ENCODE measurements around the gene MTO1.
A peak's percentile ranks its signal among the peaks of the same experiment; 100 is the strongest.
"Not testable (repeated sequence)": the region's sequence is repeated elsewhere in the genome, so short reads cannot be mapped to it uniquely, and the experiment has no call there.

Gene MTO1

DNA sequence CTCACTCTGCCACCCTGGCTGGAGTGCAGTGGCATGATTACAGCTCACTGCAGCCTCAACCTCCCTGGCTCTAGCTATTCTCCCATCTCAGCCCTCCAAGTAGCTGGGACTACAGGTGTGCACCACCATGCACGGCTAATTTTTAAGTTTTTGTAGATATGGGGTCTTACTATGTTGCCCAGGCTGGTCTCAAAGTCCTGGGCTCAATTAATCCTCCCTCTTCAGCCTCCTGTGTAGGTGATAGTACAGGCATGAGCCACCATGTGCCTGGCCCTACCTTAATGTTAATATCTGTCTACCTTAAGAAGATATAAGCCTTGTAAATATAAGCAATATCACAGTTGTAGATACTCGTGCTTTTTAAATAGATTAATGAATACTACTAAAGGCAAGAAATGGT lies 42.6 kb downstream of the MTO1 start:
- no peak for DNase-seq

- DNase-seq: no peak
These were observed 43.6 kb downstream of the MTO1 start for GRCh38 chr6:73505142-73505541.

- not testable (repeated sequence) for DNase-seq
These were observed 44.2 kb downstream of the MTO1 start for GRCh38 chr6:73505705-73506104.

GRCh38 chr6:73506246-73506645 lies 44.7 kb downstream of the MTO1 start:
- no peak for DNase-seq

GRCh38 chr6:73508776-73509175 lies 47.2 kb downstream of the MTO1 start:
- DNase-seq: no peak

GRCh38 chr6:73509851-73510250 lies 48.3 kb downstream of the MTO1 start:
- no peak for DNase-seq

DNA sequence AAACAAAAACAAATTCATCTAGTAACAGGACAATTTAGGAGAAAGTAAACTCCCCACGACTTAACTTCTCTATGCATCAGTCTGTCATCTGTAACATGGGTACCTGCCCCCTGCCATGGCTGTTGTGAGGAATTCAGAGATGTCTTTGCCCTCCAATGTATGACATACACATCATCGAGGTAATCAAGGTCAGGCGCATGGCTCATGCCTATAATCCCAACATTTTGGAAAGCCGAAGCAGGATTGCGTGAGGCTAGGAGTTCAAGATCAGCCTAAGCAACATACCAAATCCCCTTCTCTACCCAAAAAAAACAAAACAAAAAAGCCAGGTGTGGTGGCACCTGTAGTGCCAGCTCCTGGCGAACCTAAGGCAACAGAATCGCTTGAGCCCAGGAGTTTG lies 50.3 kb downstream of the MTO1 start:
- no peak for DNase-seq

GRCh38 chr6:73513496-73513854 lies 51.9 kb downstream of the MTO1 start:
- DNase-seq: no peak

GRCh38 chr6:73514746-73515110 lies 53.2 kb downstream of the MTO1 start:
- peak; percentile 65 for DNase-seq

DNA sequence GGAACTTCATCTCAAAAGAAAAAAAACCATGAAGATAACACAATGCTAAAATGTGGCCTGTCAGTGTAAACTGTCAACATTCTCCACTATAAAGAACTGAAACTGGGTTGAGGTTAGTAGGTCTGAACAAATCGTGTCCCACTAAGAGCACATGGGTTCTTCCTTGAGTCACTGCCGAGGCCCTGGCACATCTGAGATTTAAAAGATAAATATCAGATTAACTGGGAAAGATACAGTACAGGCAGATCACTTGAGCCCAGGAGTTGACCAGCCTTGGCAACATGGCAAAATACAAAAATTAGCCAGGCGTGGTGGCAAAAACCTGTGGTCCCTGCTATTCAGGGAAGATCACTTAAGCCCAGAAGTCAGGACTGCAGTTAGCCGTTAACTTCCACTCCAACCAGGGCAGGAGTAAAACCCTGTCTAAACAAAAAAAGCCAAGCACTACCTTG lies 53.7 kb downstream of the MTO1 start:
- DNase-seq: peak; percentile 64

DNA sequence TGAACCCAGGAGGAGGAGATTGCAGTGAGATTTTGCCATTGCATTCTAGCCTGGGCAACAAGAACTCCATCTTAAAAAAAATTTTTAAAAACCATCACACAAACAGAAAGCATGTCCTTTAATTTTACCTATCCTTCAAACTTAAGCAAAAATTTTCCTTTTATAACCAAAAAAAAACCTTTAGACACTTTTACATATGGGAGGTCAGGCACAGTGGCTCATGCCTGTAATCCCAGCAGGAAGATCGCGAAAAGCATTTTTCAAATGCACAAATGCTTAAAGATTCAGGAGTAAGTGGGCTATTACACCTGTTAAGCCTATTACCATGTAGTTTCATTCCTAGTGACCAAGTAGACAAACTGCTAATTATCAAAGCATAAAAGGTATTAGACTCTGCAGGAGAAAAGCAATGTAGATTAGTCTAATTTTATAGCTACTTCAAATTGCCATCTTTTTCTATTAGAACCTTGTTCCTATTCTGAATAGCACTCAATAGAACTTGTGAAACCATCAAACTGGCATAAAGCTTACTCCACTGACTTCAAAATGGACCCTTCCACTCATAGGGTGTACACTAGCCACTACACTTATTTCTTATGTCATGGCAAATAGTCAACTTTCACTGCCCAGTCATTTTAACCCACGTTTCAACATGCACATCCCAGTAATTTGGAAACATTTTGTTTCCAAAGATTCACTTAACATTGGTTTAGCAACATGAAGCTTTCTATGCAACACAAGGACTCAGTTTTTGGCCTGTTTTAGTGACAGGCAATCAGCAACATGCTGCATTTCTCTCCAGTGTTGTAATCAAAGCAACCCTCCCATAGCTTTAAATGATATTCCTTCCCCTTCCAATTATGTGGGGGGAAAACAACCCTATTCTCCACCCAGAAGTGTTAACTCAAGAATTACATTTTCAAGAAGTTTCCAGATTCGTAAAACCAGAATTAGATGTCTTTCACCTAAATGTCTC lies 55.3 kb downstream of the MTO1 start:
- DNase-seq: peak; percentile 48

- peak; percentile 23 for DNase-seq
These were observed 56.8 kb downstream of the MTO1 start for GRCh38 chr6:73518100-73518981.

DNA sequence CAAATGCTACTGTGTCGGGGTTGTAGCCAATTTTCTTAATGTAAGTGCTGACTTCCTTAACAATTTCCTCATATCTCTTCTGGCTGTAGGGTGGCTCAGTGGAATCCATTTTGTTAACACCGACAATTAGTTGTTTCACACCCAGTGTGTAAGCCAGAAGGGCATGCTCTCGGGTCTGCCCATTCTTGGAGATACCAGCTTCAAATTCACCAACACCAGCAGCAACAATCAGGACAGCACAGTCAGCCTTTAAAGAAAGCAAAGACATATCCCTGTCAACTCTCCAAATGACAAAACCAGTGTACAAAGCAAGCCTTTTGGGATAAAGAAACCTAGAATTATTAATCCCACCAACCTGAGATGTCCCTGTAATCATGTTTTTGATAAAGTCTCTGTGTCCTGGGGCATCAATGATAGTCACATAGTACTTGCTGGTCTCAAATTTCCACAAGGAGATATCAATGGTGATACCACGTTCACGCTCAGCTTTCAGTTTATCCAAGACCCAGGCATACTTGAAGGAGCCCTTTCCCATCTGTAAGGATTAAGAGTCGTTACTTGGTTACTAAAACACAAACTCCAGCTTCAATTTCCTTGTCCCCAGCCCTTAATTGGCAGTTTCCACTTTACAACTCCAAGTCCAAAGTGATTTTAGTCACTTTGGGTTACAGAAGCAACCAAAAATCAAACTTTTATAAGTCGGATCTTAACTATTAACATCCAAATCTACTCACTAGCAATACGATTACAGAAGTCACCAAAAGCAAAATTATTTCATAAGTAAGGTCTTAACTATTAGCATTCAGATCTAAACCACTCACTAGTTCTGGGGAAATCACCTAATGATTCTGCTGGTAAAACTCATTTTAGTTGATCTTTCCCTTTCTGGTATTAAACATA lies 57.7 kb downstream of the MTO1 start:
- peak; percentile 28 for DNase-seq

GRCh38 chr6:73519926-73520687 lies 58.6 kb downstream of the MTO1 start:
- DNase-seq: peak; percentile 87

GRCh38 chr6:73520688-73521350 lies 59.3 kb downstream of the MTO1 start, which contains the start of gene EEF1A1:
Gene EEF1A1, minus strand, starts transcription at chr6:73521032. Its CDS starts 1,006 bp downstream, at chr6:73520026.
- DNase-seq: peak; percentile 100

DNA sequence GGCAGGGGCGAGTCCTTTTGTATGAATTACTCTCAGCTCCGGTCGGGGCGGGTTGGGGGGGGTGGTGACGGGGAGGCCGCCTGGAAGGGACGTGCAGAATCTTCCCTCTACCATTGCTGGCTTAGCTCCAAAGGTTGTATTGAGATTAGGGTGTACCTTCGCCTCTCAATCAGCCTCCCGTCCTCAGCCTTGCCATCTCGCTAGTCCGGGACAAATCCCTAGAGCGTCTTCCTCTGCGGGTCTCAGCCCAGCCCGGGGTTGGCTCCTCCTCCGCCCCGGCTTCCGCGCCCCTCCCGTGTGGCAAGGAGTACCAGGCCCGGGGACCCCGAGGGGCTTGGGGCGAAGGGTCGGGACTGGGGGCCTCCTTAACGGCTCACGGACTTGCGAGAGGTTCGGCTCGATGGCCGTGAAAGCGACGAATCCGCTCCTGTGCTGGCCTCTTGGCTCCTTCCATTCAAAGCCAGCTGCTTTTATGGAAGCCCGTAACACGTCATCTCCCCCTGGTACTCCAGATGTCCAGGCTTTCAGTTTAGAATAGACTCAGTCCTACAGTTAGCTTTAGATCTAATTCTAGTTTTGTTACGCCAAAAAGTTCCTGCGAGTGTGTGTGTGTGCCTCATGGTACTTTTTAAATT lies 59.9 kb downstream of the MTO1 start:
- no peak for DNase-seq

DNA sequence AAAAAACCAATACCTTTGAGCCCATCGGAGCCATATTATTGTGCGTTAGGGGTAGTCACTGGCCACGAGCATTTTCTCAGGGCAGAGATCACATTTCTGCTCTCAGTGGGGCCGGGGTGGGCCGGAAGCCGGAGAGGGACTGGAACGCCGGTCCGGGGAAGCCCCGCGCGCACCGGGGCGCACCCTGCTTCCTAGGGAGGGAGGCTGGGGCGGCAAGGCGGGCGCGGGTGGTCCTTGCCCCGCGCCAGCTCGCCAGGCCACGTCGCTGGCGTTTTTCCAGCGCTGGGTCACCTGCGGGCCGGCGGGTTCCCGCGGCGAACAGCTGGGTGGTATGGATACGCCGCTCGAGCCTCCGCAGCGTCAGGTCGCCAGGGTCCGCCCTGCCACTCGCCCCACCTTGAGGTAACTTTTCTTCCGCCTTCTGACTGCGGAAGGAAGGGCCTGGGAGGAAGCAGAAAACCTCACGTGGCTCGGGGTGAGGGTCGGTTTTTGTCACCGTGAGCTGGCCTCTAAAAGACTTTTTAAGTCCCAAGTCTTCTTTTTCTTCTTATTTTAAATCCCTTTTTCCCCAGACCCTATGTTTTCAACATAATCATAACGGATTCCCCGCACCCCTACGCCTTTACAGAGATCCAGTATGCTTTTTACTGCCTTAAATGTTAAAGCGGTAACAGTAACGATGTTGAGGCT lies 62.0 kb downstream of the MTO1 start:
- peak; percentile 91 for DNase-seq

GRCh38 chr6:73525546-73526330 lies 64.2 kb downstream of the MTO1 start:
- no peak for DNase-seq

- no peak for DNase-seq
These were observed 67.4 kb downstream of the MTO1 start for GRCh38 chr6:73528897-73529296.
